NCI-H1694 treated with DMSO at 0.1 percent for 48 hours (cell line): ENCODE data around the gene ZBTB40.

ENCODE experiments used
- DNase-seq: peaks from one replicate; lab custom pipeline; 2025; lab: John Stamatoyannopoulos, UW

The ZBTB40 gene, protein sequence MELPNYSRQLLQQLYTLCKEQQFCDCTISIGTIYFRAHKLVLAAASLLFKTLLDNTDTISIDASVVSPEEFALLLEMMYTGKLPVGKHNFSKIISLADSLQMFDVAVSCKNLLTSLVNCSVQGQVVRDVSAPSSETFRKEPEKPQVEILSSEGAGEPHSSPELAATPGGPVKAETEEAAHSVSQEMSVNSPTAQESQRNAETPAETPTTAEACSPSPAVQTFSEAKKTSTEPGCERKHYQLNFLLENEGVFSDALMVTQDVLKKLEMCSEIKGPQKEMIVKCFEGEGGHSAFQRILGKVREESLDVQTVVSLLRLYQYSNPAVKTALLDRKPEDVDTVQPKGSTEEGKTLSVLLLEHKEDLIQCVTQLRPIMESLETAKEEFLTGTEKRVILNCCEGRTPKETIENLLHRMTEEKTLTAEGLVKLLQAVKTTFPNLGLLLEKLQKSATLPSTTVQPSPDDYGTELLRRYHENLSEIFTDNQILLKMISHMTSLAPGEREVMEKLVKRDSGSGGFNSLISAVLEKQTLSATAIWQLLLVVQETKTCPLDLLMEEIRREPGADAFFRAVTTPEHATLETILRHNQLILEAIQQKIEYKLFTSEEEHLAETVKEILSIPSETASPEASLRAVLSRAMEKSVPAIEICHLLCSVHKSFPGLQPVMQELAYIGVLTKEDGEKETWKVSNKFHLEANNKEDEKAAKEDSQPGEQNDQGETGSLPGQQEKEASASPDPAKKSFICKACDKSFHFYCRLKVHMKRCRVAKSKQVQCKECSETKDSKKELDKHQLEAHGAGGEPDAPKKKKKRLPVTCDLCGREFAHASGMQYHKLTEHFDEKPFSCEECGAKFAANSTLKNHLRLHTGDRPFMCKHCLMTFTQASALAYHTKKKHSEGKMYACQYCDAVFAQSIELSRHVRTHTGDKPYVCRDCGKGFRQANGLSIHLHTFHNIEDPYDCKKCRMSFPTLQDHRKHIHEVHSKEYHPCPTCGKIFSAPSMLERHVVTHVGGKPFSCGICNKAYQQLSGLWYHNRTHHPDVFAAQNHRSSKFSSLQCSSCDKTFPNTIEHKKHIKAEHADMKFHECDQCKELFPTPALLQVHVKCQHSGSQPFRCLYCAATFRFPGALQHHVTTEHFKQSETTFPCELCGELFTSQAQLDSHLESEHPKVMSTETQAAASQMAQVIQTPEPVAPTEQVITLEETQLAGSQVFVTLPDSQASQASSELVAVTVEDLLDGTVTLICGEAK

DNA sequence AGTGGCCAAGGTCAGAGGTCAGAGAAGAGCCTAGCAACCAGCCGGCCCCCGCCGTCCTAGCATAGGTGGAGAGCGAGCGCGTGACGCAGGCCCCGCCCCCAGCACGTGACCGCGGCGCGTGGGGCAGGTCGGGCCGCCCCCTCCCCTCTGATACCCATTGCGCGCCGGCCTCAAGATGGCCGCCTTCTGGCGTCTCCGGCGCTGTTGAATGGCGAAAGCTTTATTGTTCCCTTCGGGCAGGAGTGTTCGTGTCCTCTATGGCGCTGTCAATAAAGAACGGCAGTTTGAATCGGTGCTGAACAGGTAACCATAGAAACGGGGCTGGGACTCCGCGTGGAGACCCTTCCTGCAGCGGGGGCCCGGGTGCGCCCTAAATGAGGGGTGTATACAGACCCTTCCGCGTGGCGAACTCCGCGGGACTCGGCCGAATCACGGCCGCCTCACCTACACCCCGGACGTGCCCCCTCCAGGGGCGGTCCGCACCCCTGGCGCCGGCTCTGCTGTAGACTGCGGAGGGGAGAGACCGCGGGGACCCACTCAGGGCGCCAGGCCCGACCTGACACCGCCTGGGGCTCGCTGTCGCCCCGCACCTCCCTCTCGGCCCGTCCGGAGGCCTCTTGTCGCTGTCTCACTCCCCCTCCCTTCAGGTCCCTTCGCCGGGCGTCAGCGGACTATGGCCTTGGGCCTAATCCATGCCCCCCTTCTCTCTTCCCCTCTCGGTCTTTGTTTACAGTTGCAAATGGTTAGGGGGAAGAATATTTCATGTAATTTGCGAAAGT lies at the start of gene ZBTB40:
TSS of gene ZBTB40 (plus strand) at position 150 of the 779 bp plus-strand sequence. CDS start 38,098 bp downstream, outside the sequence.
- DNase-seq = peak; percentile 90

DNA sequence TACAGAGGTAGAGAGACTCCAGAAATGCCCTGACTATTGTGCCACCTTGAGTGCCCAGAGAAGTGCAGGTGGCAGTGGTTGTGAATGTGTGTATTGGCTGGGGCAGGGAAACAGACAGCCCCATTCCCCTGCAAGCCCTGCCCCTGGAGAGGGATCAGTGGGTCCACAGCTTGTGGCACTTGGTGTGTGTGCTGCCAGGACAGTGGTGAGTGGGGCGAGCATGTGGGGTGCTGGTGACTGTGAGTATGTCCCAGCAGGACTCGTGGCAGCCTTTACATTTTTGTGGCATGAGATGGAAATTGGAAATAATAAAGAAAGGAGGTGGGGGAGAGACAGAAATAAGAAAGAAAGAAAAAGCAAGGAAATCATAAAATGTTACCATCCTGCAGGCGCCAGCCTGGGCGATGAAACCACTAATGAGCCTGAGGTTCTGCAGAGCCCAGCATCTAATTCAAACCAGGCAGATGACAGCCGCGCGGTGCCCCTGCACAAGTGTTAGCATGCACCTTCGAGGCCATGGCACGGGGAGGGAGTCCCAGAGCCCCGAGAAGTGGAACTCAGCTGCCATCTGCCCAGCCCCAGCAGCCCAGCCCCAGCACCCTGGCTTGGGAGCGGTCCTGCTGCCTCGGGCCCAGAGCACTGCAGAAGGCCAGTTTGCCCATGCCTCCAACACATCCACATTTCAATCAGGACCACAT lies 49.1 kb upstream of the ZBTB40 start:
- DNase-seq = no peak

GRCh38 chr1:22404486-22404885 lies 47.2 kb upstream of the ZBTB40 start:
- no peak for DNase-seq

GRCh38 chr1:22406722-22407495 lies 44.7 kb upstream of the ZBTB40 start:
- DNase-seq = no peak

GRCh38 chr1:22408230-22408629 lies 43.4 kb upstream of the ZBTB40 start:
- no peak for DNase-seq

GRCh38 chr1:22410401-22410800 lies 41.2 kb upstream of the ZBTB40 start:
- no peak for DNase-seq

- no peak for DNase-seq
Observed at GRCh38 chr1:22410928-22411495, 40.6 kb upstream of the ZBTB40 start.

DNA sequence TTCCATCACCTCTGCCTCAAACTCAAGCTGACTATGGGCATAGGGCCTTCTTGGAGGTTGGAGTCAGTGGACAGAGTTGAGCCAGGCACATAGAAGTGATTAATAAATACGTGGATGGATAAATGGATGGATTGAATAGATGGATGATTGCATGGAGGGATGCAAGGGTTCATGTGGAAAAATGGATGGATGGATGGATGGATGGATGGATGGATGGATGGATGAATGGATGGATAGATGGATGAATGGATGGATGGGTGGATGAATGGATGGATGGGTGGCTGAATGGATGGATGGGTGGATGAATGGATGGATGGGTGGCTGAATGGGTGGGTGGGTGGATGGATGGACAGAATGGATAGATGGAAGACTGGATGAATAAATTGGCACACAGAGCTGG lies 40.1 kb upstream of the ZBTB40 start:
- no peak for DNase-seq

DNA sequence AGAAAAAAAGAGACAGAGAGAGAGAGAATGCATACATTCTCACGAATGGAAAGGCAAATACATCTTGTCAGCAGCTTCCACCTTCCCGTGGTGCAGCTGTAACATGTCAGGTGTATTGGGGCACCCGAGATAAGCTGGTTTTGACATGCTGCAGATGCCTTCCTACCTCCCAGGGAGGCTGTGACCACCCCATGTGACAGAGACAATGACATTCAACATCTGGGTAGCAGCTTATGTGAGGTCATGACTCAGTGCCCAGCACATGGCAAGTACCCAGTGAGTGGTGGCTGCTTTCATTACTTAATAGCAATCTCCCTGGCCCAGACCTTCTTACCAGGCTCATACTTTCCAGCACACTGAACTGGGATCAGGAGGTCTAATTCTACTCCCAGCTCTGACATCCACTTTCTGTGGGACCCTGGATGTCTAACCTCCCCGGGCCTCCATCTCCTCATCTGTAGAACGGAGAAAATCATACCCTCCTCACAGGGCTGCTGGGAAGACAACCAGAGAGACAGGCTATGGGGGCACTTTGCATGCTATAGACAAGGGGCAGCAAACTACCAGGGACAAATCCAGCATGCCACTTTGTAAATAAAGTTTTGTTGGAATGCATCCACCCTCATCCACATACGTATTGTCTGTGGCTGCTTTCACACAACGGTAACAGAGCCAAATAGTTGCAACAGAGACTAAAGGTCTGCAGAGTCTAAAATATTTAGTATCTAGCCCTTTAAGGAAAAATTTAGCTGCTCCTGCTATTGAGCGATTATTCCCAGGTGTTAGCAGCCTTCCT lies 38.5 kb upstream of the ZBTB40 start:
- no peak for DNase-seq

DNA sequence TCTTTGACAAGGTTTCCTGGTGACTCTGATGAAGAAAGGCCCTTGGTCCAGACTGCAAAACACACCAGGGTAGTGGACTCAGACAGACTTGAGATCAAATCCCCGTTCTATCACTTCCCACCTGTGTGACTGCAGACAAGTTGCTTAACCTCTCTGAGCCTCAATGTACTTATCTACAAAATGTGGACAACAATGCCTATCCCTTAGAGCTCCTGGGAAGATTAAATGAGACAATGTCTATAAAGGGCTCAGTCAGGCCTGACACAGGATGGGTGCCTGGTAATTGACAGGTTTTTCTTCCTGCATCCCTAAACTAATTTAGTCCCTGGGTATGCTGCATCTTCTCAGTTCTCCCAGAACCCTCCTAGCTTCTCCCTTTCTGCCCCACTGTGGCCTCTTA lies 37.9 kb upstream of the ZBTB40 start:
- DNase-seq = no peak

GRCh38 chr1:22414244-22414751 lies 37.4 kb upstream of the ZBTB40 start:
- DNase-seq = no peak

DNA sequence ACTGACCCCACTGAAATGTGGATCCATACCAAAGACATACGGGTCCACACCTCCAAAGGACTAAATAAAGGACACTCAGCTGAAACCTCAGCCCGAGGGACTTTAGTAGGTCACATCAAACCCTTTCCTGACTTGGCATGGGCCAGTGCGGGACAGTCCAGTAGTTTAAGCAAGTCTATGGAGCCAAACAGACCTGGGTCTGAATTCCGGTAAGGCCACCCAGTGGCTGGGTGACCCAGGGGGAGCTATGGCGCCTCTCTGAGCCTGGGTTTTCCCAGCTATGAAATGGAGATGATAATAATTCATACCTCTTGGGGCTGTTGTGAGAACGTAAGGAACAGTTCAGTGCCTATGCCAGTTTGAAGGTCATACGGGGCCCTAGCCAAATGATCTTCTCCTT lies 36.2 kb upstream of the ZBTB40 start:
- DNase-seq = no peak

- DNase-seq = peak; percentile 63
Observed at GRCh38 chr1:22416555-22417454, 34.8 kb upstream of the ZBTB40 start.

GRCh38 chr1:22417466-22417865 lies 34.2 kb upstream of the ZBTB40 start:
- DNase-seq = no peak

DNA sequence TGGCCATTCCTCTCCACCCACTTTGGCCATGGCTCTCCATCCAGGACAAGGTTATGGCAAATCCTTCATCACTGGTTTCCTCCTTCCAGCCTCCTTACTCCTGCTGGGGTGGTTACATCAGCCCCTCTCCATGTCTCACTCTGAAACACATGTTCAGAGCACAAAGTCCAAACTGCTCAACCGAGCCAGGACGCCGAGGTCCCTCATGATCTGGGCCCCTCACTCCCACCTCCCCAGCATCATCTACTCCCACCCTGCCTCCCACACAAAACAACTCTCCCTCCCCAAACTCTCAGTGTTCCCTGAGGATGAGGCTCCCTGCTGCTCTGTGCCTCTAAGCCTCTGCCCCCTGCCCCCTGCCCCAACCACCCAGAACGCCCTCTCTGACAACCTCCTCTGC lies 33.3 kb upstream of the ZBTB40 start:
- no peak for DNase-seq

GRCh38 chr1:22418933-22419382 lies 32.7 kb upstream of the ZBTB40 start:
- peak; percentile 37 for DNase-seq

GRCh38 chr1:22420455-22421053 lies 31.1 kb upstream of the ZBTB40 start:
- peak; percentile 59 for DNase-seq
